Measurements from ENCODE around the gene BNC2. TPM values are rescaled to one million over a fixed set of nuclear protein-coding genes. Genes with fewer than 3 reads are reported as not detected.
"Not testable (repeated sequence)": the region's sequence is repeated elsewhere in the genome, so short reads cannot be mapped to it uniquely, and the experiment has no call there.

Gene BNC2
- total RNA-seq, 2 donors from 2014 or later, result 1.0 to 5.5 TPM

- Mint-ChIP-seq H3K27ac (no peak overlapping the region), H3K4me3 (no peak overlapping the region), H3K4me1 (ENCODE audit: low read depth in 2 of 2) (no peaks in the 10 kb centered on the region), H3K36me3 (no peaks in the 10 kb centered on the region), H3K27me3 (no peaks in the 10 kb centered on the region), H3K9me3 (no peaks in the 10 kb centered on the region)
- DNase-seq (ENCODE audit: low spot score) (no peak), ATAC-seq (no peak)
Observed at GRCh38 chr9:16482764-16483163, 387.7 kb downstream of the BNC2 start.

- not testable (repeated sequence) for H3K9me3 Mint-ChIP-seq; ATAC-seq; H3K36me3 Mint-ChIP-seq; H3K4me3 Mint-ChIP-seq; H3K27me3 Mint-ChIP-seq; H3K27ac Mint-ChIP-seq; H3K4me1 Mint-ChIP-seq (ENCODE audit: low read depth in 2 of 2); DNase-seq (ENCODE audit: low spot score)
Observed at GRCh38 chr9:16480584-16480983, 389.9 kb downstream of the BNC2 start.

GRCh38 chr9:16475996-16476395 lies 394.5 kb downstream of the BNC2 start:
- Mint-ChIP-seq H3K27me3 (no peaks in the 10 kb centered on the region), H3K36me3 (no peaks in the 10 kb centered on the region), H3K4me1 (ENCODE audit: low read depth in 2 of 2) (peaks cover 0 to 12% of the 10 kb centered on the region in 2 donors), H3K9me3 (no peaks in the 10 kb centered on the region), H3K4me3 (no peak overlapping the region), H3K27ac (no peak overlapping the region)
- no peak for ATAC-seq
- DNase-seq (ENCODE audit: low spot score), result no peak

GRCh38 chr9:16475257-16475656 lies 395.2 kb downstream of the BNC2 start:
- H3K27ac Mint-ChIP-seq, result no peak overlapping the region
- peaks cover 0 to 14% of the 10 kb centered on the region in 2 donors for H3K4me1 Mint-ChIP-seq (ENCODE audit: low read depth in 2 of 2)
- no peak overlapping the region for H3K4me3 Mint-ChIP-seq
- no peaks in the 10 kb centered on the region for H3K27me3 Mint-ChIP-seq
- DNase-seq (ENCODE audit: low spot score) (no peak), ATAC-seq (no peak)
- H3K36me3 Mint-ChIP-seq, result no peaks in the 10 kb centered on the region
- no peaks in the 10 kb centered on the region for H3K9me3 Mint-ChIP-seq

GRCh38 chr9:16469184-16469583 lies 401.3 kb downstream of the BNC2 start:
- no peak overlapping the region for H3K27ac Mint-ChIP-seq
- H3K36me3 Mint-ChIP-seq, result no peaks in the 10 kb centered on the region
- no peak overlapping the region for H3K4me3 Mint-ChIP-seq
- ATAC-seq, result no peak
- peaks cover 0 to 8% of the 10 kb centered on the region in 2 donors for H3K4me1 Mint-ChIP-seq (ENCODE audit: low read depth in 2 of 2)
- H3K27me3 Mint-ChIP-seq, result no peaks in the 10 kb centered on the region
- no peak for DNase-seq (ENCODE audit: low spot score)
- H3K9me3 Mint-ChIP-seq, result no peaks in the 10 kb centered on the region

- H3K4me1 Mint-ChIP-seq (ENCODE audit: low read depth in 2 of 2), result peaks cover 0 to 3% of the 10 kb centered on the region in 2 donors
- no peak overlapping the region for H3K4me3 Mint-ChIP-seq
- ATAC-seq (no peak), DNase-seq (ENCODE audit: low spot score) (no peak)
- no peaks in the 10 kb centered on the region for H3K36me3 Mint-ChIP-seq
- no peak overlapping the region for H3K27ac Mint-ChIP-seq
- no peaks in the 10 kb centered on the region for H3K27me3 Mint-ChIP-seq
- H3K9me3 Mint-ChIP-seq, result no peaks in the 10 kb centered on the region
Observed at GRCh38 chr9:16461851-16462250, 408.6 kb downstream of the BNC2 start.

- Mint-ChIP-seq H3K4me1 (ENCODE audit: low read depth in 2 of 2) (peaks cover 0 to 3% of the 10 kb centered on the region in 2 donors), H3K27ac (no peak overlapping the region), H3K4me3 (no peak overlapping the region), H3K36me3 (no peaks in the 10 kb centered on the region), H3K27me3 (no peaks in the 10 kb centered on the region), H3K9me3 (no peaks in the 10 kb centered on the region)
- ATAC-seq, result no peak
- no peak for DNase-seq (ENCODE audit: low spot score)
Observed at GRCh38 chr9:16461137-16461840, 409.2 kb downstream of the BNC2 start.

- no peak overlapping the region for H3K27ac Mint-ChIP-seq
- no peaks in the 10 kb centered on the region for H3K36me3 Mint-ChIP-seq
- no peak overlapping the region for H3K4me3 Mint-ChIP-seq
- DNase-seq (ENCODE audit: low spot score), result no peak
- H3K4me1 Mint-ChIP-seq (ENCODE audit: low read depth in 2 of 2), result peaks cover 0 to 3% of the 10 kb centered on the region in 2 donors
- ATAC-seq, result no peak
- no peaks in the 10 kb centered on the region for H3K27me3 Mint-ChIP-seq
- no peaks in the 10 kb centered on the region for H3K9me3 Mint-ChIP-seq
Observed at GRCh38 chr9:16460696-16461095, 409.8 kb downstream of the BNC2 start.

- Mint-ChIP-seq H3K27me3 (no peaks in the 10 kb centered on the region), H3K4me3 (no peak overlapping the region), H3K27ac (no peak overlapping the region), H3K4me1 (ENCODE audit: low read depth in 2 of 2) (peaks cover 0 to 3% of the 10 kb centered on the region in 2 donors), H3K36me3 (no peaks in the 10 kb centered on the region), H3K9me3 (no peaks in the 10 kb centered on the region)
- DNase-seq (ENCODE audit: low spot score), result no peak
- ATAC-seq, result no peak
Observed at GRCh38 chr9:16459421-16460148, 410.9 kb downstream of the BNC2 start.

GRCh38 chr9:16458696-16459420 lies 411.6 kb downstream of the BNC2 start:
- ATAC-seq (no peak), DNase-seq (ENCODE audit: low spot score) (no peak)
- Mint-ChIP-seq H3K4me3 (no peak overlapping the region), H3K36me3 (no peaks in the 10 kb centered on the region), H3K4me1 (ENCODE audit: low read depth in 2 of 2) (peaks cover 0 to 5% of the 10 kb centered on the region in 2 donors), H3K27ac (no peak overlapping the region), H3K27me3 (no peaks in the 10 kb centered on the region), H3K9me3 (no peaks in the 10 kb centered on the region)

- Mint-ChIP-seq H3K27ac (no peak overlapping the region), H3K9me3 (no peaks in the 10 kb centered on the region), H3K36me3 (no peaks in the 10 kb centered on the region), H3K4me1 (ENCODE audit: low read depth in 2 of 2) (peaks cover 0 to 7% of the 10 kb centered on the region in 2 donors), H3K4me3 (no peak overlapping the region), H3K27me3 (no peaks in the 10 kb centered on the region)
- ATAC-seq, result no peak
- DNase-seq (ENCODE audit: low spot score), result no peak
Observed at GRCh38 chr9:16455842-16456241, 414.6 kb downstream of the BNC2 start.

- DNase-seq (ENCODE audit: low spot score) (no peak), ATAC-seq (no peak)
- H3K36me3 Mint-ChIP-seq, result no peaks in the 10 kb centered on the region
- H3K4me1 Mint-ChIP-seq (ENCODE audit: low read depth in 2 of 2), result peaks cover 0 to 4% of the 10 kb centered on the region in 2 donors
- no peaks in the 10 kb centered on the region for H3K9me3 Mint-ChIP-seq
- H3K27me3 Mint-ChIP-seq, result no peaks in the 10 kb centered on the region
- no peak overlapping the region for H3K4me3 Mint-ChIP-seq
- H3K27ac Mint-ChIP-seq, result no peak overlapping the region
Observed at GRCh38 chr9:16453390-16453789, 417.1 kb downstream of the BNC2 start.

GRCh38 chr9:16450578-16450977 lies 419.9 kb downstream of the BNC2 start:
- Mint-ChIP-seq H3K27ac (no peak overlapping the region), H3K9me3 (no peaks in the 10 kb centered on the region), H3K27me3 (no peaks in the 10 kb centered on the region), H3K4me3 (no peak overlapping the region), H3K36me3 (no peaks in the 10 kb centered on the region), H3K4me1 (ENCODE audit: low read depth in 2 of 2) (peaks cover 0 to 4% of the 10 kb centered on the region in 2 donors)
- DNase-seq (ENCODE audit: low spot score) (no peak), ATAC-seq (no peak)

- ATAC-seq (no peak), DNase-seq (ENCODE audit: low spot score) (no peak)
- Mint-ChIP-seq H3K27ac (no peak overlapping the region), H3K4me1 (ENCODE audit: low read depth in 2 of 2) (peaks cover 0 to 4% of the 10 kb centered on the region in 2 donors), H3K4me3 (no peak overlapping the region), H3K27me3 (no peaks in the 10 kb centered on the region), H3K36me3 (no peaks in the 10 kb centered on the region), H3K9me3 (no peaks in the 10 kb centered on the region)
Observed at GRCh38 chr9:16450043-16450442, 420.4 kb downstream of the BNC2 start.

Measured in natural killer cell treated with Interleukin-12 subunit alpha and Interleukin-12 subunit beta and Interleukin-15 and Interleukin-18, amount 100 ng/mL, for 72 hours (primary cell).